ENCODE measurements around the gene WHAMM.

WHAMM gene

DNA sequence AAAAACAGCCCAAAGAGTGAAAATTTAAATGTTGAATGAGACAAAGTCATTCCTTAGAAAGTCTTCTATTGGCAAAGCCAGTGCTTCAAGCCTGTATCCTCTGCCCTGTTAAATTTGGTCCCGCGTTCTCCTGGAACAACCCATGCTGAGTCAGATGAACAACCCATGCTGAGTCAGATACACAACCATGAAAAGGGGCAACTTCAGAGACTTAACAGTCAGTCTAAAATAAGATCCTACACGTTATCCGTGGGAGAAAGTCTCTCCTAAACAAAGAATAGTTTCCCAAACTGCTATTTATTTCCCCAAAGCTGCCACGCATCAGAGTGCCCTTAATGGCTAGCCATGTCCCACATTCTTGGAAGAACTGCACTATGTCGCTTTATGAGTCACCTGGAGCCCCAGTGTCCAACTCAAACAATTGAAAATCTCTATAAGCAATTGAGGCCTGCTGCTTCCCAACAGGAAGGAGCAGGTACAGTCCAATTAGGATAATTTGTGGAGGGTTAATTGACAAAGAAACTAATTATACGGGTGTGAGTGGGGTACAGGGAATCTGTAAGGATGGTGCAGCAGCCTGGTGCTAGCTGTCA lies 66.1 kb downstream of the WHAMM start:
- H3K27ac ChIP-seq = no peak overlapping the region
- no peak for DNase-seq (ENCODE audit: low spot score)
- no peak overlapping the region for H3K4me3 ChIP-seq

GRCh38 chr15:82877825-82878224 lies 68.4 kb downstream of the WHAMM start:
- TF ChIP-seq, protein P1, sequence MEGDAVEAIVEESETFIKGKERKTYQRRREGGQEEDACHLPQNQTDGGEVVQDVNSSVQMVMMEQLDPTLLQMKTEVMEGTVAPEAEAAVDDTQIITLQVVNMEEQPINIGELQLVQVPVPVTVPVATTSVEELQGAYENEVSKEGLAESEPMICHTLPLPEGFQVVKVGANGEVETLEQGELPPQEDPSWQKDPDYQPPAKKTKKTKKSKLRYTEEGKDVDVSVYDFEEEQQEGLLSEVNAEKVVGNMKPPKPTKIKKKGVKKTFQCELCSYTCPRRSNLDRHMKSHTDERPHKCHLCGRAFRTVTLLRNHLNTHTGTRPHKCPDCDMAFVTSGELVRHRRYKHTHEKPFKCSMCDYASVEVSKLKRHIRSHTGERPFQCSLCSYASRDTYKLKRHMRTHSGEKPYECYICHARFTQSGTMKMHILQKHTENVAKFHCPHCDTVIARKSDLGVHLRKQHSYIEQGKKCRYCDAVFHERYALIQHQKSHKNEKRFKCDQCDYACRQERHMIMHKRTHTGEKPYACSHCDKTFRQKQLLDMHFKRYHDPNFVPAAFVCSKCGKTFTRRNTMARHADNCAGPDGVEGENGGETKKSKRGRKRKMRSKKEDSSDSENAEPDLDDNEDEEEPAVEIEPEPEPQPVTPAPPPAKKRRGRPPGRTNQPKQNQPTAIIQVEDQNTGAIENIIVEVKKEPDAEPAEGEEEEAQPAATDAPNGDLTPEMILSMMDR (IDR thresholded peaks at IDR 0.05) = no peak
- Histone ChIP-seq H3K27ac (no peak overlapping the region), H3K4me3 (no peak overlapping the region)
- no peak for DNase-seq (ENCODE audit: low spot score)

More for the DNA sequence above, 66.1 kb downstream of the WHAMM start:
- TF ChIP-seq, protein P1 (IDR thresholded peaks at IDR 0.05) = no peak

DNA sequence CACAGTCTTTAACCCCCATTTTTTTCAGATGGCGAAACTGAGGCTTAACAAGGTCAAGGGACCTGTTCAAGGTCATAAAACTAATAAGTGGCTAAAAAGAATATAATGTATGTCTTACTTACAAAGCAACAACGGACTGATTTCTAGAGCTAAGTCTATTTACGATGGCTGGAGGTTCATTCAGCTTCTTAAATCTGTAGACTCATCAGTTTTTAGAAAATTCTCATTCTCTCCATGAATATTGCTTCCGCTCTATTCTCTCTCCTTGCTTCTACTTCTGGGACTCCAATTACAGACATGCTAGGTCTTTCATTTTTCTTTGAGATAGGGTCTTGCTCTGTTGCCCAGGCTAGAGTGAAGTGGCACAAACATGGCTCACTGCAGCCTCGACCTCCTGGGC lies 68.9 kb downstream of the WHAMM start:
- DNase-seq (ENCODE audit: low spot score) = no peak
- Histone ChIP-seq H3K27ac (no peak overlapping the region), H3K4me3 (no peak overlapping the region)
- TF ChIP-seq, protein P1 (IDR thresholded peaks at IDR 0.05) = no peak

DNA sequence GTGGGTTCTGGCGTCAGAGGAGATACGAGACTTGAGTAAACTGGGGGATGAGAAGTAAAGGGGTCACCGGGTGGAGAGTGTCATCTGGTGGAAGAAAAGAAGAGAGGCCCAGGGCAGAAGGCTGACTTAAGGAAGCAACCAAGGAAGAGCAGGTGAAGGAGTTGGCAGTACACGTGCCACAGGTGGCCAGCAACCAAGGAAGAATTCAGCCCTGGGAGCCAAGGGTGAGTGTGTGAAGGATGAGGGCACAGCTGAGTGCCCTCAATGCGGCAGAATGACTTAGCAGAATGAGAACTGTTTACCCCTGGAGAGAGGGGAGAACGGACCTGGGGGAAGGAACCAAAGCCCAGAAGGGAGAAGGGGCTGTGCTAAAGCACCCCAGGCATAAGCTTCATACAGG lies 71.3 kb downstream of the WHAMM start:
- TF ChIP-seq, protein P1 (IDR thresholded peaks at IDR 0.05) = no peak
- Histone ChIP-seq H3K27ac (no peak overlapping the region), H3K4me3 (no peak overlapping the region)
- no peak for DNase-seq (ENCODE audit: low spot score)

DNA sequence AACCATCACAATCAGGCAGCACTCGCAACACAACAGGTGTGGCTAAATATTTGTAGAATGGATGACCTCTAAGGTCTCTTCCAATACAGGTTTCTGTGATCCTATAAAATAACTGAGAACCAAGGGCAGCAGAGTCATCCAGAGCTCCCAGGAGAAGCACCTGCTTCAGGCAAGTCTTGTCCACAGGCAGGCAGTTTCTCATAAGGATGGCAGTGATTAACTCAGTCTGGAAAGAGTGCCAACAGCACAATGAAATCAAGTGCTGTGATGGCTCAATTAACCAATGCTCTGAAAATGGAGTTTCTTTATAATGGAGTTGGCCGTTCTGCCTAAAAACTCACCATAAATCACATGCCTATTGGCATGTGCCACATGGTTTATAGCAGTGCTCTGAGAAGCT lies 72.3 kb downstream of the WHAMM start:
- Histone ChIP-seq H3K4me3 (no peak overlapping the region), H3K27ac (no peak overlapping the region)
- DNase-seq (ENCODE audit: low spot score) = no peak
- TF ChIP-seq, protein P1 (IDR thresholded peaks at IDR 0.05) = no peak

GRCh38 chr15:82882273-82882928 lies 73.0 kb downstream of the WHAMM start:
- Histone ChIP-seq H3K27ac (no peak overlapping the region), H3K4me3 (no peak overlapping the region)
- no peak for DNase-seq (ENCODE audit: low spot score)
- TF ChIP-seq, protein P1 (IDR thresholded peaks at IDR 0.05) = no peak

All from coronary artery (tissue), 2 donors.